SJCRH30 (cell line): ENCODE results near the gene TEX22. TPM values are rescaled to one million over a fixed set of nuclear protein-coding genes. Genes with fewer than 3 reads are reported as not detected.
A peak's percentile ranks its signal among the peaks of the same experiment; 100 is the strongest.

Source experiments
- DNase-seq, 2 experiments: peaks; one replicate each; pipeline ENCODE4 v3.0.0-alpha.2; 2015 to 2020
- H3K27ac ChIP-seq: fragments of 250-450 bp; sonication (Bioruptor Pico); 2 replicates; pipeline ENCODE4 v1.5.1; 2020; ENCODE audit warnings: mild to moderate bottlenecking, moderate library complexity
- H3K27me3 ChIP-seq: fragments of 250-450 bp; sonication (Bioruptor Pico); 2 replicates; pipeline ENCODE4 v1.5.1; 2020; ENCODE audit warnings: mild to moderate bottlenecking, moderate library complexity
- H3K36me3 ChIP-seq: fragments of 250-450 bp; sonication (Bioruptor Pico); 2 replicates; pipeline ENCODE4 v1.5.1; 2020; ENCODE audit warnings: mild to moderate bottlenecking, moderate library complexity
- H3K4me1 ChIP-seq: fragments of 250-450 bp; sonication (Bioruptor Pico); 2 replicates; pipeline ENCODE4 v1.5.1; 2020; ENCODE audit warnings: mild to moderate bottlenecking, moderate library complexity
- H3K4me3 ChIP-seq: fragments of 250-450 bp; sonication (Bioruptor Pico); 2 replicates; pipeline ENCODE4 v1.5.1; 2020; ENCODE audit warnings: mild to moderate bottlenecking, moderate library complexity
- H3K9me3 ChIP-seq: fragments of 250-450 bp; sonication (Bioruptor Pico); replicated peaks from 2 replicates; pipeline ENCODE4 v1.5.1; 2020; ENCODE audit warnings: mild to moderate bottlenecking, moderate library complexity
- total RNA-seq: library from RNA; depleted of rRNA; stranded (reverse); fragments of >200 nt; shearing (Covaris generic); gene quantifications from 2 replicates; pipeline ENCODE4 v1.2.3, GENCODE V29; 2014

Gene TEX22
- total RNA-seq, 1 experiment from 2014 or later: 0.06 TPM

- H3K36me3 ChIP-seq: peaks cover 51% of the 10 kb centered on the region
- no peaks in the 10 kb centered on the region for H3K4me1 ChIP-seq
- H3K27ac ChIP-seq: no peak overlapping the region
- no peak overlapping the region for H3K4me3 ChIP-seq
- no peak for DNase-seq
- no peaks in the 10 kb centered on the region for H3K27me3 ChIP-seq
- no peaks in the 10 kb centered on the region for H3K9me3 ChIP-seq
Observed at GRCh38 chr14:105437723-105438500, 39.6 kb downstream of the TEX22 start.

- Histone ChIP-seq H3K4me3 (no peak overlapping the region), H3K36me3 (peaks cover 48% of the 10 kb centered on the region), H3K4me1 (no peaks in the 10 kb centered on the region), H3K27me3 (no peaks in the 10 kb centered on the region), H3K9me3 (no peaks in the 10 kb centered on the region), H3K27ac (no peak overlapping the region)
- DNase-seq: no peak
Observed at GRCh38 chr14:105439179-105439578, 40.8 kb downstream of the TEX22 start.

GRCh38 chr14:105439710-105440553 is 41.6 kb downstream of the TEX22 start:
- no peaks in the 10 kb centered on the region for H3K9me3 ChIP-seq
- no peak overlapping the region for H3K4me3 ChIP-seq
- no peaks in the 10 kb centered on the region for H3K4me1 ChIP-seq
- H3K27ac ChIP-seq: no peak overlapping the region
- H3K36me3 ChIP-seq: peaks cover 48% of the 10 kb centered on the region
- H3K27me3 ChIP-seq: no peaks in the 10 kb centered on the region
- no peak for DNase-seq

- Histone ChIP-seq H3K27me3 (no peaks in the 10 kb centered on the region), H3K9me3 (no peaks in the 10 kb centered on the region), H3K4me3 (no peak overlapping the region), H3K4me1 (no peaks in the 10 kb centered on the region), H3K36me3 (peaks cover 46% of the 10 kb centered on the region), H3K27ac (no peak overlapping the region)
- no peak for DNase-seq
Observed at GRCh38 chr14:105440554-105440900, 42.2 kb downstream of the TEX22 start.

- Histone ChIP-seq H3K4me1 (no peaks in the 10 kb centered on the region), H3K36me3 (peaks cover 44% of the 10 kb centered on the region), H3K4me3 (no peak overlapping the region), H3K9me3 (no peaks in the 10 kb centered on the region), H3K27ac (no peak overlapping the region), H3K27me3 (no peaks in the 10 kb centered on the region)
- DNase-seq: no peak
Observed at GRCh38 chr14:105440992-105441391, 42.7 kb downstream of the TEX22 start.

- DNase-seq: no peak
- Histone ChIP-seq H3K4me1 (peaks cover 7% of the 10 kb centered on the region), H3K36me3 (peaks cover 39% of the 10 kb centered on the region), H3K27ac (no peak overlapping the region), H3K4me3 (no peak overlapping the region), H3K27me3 (no peaks in the 10 kb centered on the region), H3K9me3 (no peaks in the 10 kb centered on the region)
Observed at GRCh38 chr14:105442125-105442524, 43.8 kb downstream of the TEX22 start.

- Histone ChIP-seq H3K4me1 (peaks cover 14% of the 10 kb centered on the region), H3K36me3 (peaks cover 39% of the 10 kb centered on the region), H3K4me3 (no peak overlapping the region), H3K27me3 (no peaks in the 10 kb centered on the region), H3K27ac (no peak overlapping the region), H3K9me3 (no peaks in the 10 kb centered on the region)
- DNase-seq: no peak
Observed at GRCh38 chr14:105442834-105443233, 44.5 kb downstream of the TEX22 start.

GRCh38 chr14:105444859-105445258 is 46.5 kb downstream of the TEX22 start:
- H3K27me3 ChIP-seq: no peaks in the 10 kb centered on the region
- H3K36me3 ChIP-seq: peaks cover 37% of the 10 kb centered on the region
- H3K27ac ChIP-seq: no peak overlapping the region
- H3K9me3 ChIP-seq: no peaks in the 10 kb centered on the region
- DNase-seq: no peak
- H3K4me3 ChIP-seq: no peak overlapping the region
- peaks cover 21% of the 10 kb centered on the region for H3K4me1 ChIP-seq

- Histone ChIP-seq H3K9me3 (no peaks in the 10 kb centered on the region), H3K4me3 (no peak overlapping the region), H3K36me3 (peaks cover 40% of the 10 kb centered on the region), H3K27ac (no peak overlapping the region), H3K27me3 (no peaks in the 10 kb centered on the region), H3K4me1 (peaks cover 21% of the 10 kb centered on the region)
- no peak for DNase-seq
Observed at GRCh38 chr14:105445290-105445689, 47.0 kb downstream of the TEX22 start.

GRCh38 chr14:105445901-105446845 is 47.8 kb downstream of the TEX22 start:
- peaks cover 35% of the 10 kb centered on the region for H3K36me3 ChIP-seq
- DNase-seq: no peak

GRCh38 chr14:105446971-105447370 is 48.6 kb downstream of the TEX22 start:
- H3K27ac ChIP-seq: peak overlapping the region; percentile 1; the same call in 1 of the 2 replicates

More at GRCh38 chr14:105445901-105446845, 47.8 kb downstream of the TEX22 start:
- no peak overlapping the region for H3K27ac ChIP-seq
- H3K4me1 ChIP-seq: peaks cover 21% of the 10 kb centered on the region
- no peaks in the 10 kb centered on the region for H3K27me3 ChIP-seq
- no peaks in the 10 kb centered on the region for H3K9me3 ChIP-seq
- no peak overlapping the region for H3K4me3 ChIP-seq

GRCh38 chr14:105447651-105448640 is 49.6 kb downstream of the TEX22 start:
- peak overlapping the region; percentile 28 for H3K27ac ChIP-seq
- no peaks in the 10 kb centered on the region for H3K9me3 ChIP-seq
- H3K4me1 ChIP-seq: peaks cover 21% of the 10 kb centered on the region
- H3K27me3 ChIP-seq: no peaks in the 10 kb centered on the region
- peaks cover 36% of the 10 kb centered on the region for H3K36me3 ChIP-seq
- no peak overlapping the region for H3K4me3 ChIP-seq
- peak; percentile 91 for DNase-seq

More at GRCh38 chr14:105446971-105447370, 48.6 kb downstream of the TEX22 start:
- DNase-seq: no peak
- Histone ChIP-seq H3K27me3 (no peaks in the 10 kb centered on the region), H3K9me3 (no peaks in the 10 kb centered on the region), H3K4me3 (no peak overlapping the region), H3K36me3 (peaks cover 34% of the 10 kb centered on the region), H3K4me1 (peaks cover 21% of the 10 kb centered on the region)

- Histone ChIP-seq H3K9me3 (no peaks in the 10 kb centered on the region), H3K36me3 (peaks cover 32% of the 10 kb centered on the region)
Observed at GRCh38 chr14:105448706-105449111, 50.4 kb downstream of the TEX22 start.

More at GRCh38 chr14:105448706-105449111, 50.4 kb downstream of the TEX22 start:
- H3K27ac ChIP-seq: no peak overlapping the region
- peak; percentile 43 to 61 for DNase-seq
- H3K4me1 ChIP-seq: peaks cover 21% of the 10 kb centered on the region
- H3K4me3 ChIP-seq: no peak overlapping the region
- no peaks in the 10 kb centered on the region for H3K27me3 ChIP-seq
